ENCODE measurements around the gene AMDHD2.
A peak's percentile ranks its signal among the peaks of the same experiment; 100 is the strongest.
"Not testable (repeated sequence)": the region's sequence is repeated elsewhere in the genome, so short reads cannot be mapped to it uniquely, and the experiment has no call there.

Gene AMDHD2

DNA sequence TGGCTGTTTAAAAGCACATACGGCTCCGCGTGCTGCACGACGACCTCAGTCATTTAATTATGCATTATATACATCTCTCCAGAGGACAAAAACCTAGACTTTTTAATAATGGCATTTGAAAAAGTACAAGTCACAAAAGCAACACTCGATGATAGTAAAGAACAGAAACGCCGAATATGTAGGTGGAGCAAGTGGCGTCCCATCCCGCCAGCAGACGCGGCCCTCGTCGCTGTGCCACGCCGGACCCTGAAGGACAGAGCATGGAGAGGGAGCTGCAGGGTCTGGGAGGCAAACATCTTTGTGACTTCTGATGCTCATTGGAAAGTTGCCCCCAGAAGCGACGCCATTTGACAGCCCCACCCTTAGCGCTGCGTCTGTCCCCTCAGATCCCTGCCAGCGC is 55.7 kb downstream of the AMDHD2 start:
- H3K27ac ChIP-seq (ENCODE audit: insufficient read depth in 1 of 2, low read depth in 1 of 2, low read length in 2 of 2, poor library complexity in 1 of 2, severe bottlenecking in 2 of 2); H3K27me3 ChIP-seq (replicated peaks in 2 of 5; ENCODE audit: control insufficient read depth in 4 of 5, insufficient read depth in 5 of 5, low read length in 4 of 5); H3K4me3 ChIP-seq (ENCODE audit: control insufficient read depth in 1 of 7, extremely low read depth in 1 of 7, insufficient read depth in 4 of 7, low read depth in 2 of 7, low read length in 6 of 7); H3K4me1 ChIP-seq (ENCODE audit: control extremely low read depth in 1 of 4, control insufficient read depth in 4 of 4, insufficient read depth in 4 of 4, low read length in 3 of 4); POLR2A ChIA-PET; CTCF ChIA-PET; H3K36me3 ChIP-seq (ENCODE audit: control insufficient read depth in 4 of 4, insufficient read depth in 4 of 4, low read length in 3 of 4); DNase-seq; H3K9me3 ChIP-seq (ENCODE audit: control extremely low read depth in 1 of 5, control insufficient read depth in 4 of 5, insufficient read depth in 2 of 5, low read depth in 1 of 5, low read length in 4 of 5): not testable (repeated sequence)
- WGBS (ENCODE audit: insufficient coverage), result no CpG with 5 or more reads among the region's 21 CpGs

DNA sequence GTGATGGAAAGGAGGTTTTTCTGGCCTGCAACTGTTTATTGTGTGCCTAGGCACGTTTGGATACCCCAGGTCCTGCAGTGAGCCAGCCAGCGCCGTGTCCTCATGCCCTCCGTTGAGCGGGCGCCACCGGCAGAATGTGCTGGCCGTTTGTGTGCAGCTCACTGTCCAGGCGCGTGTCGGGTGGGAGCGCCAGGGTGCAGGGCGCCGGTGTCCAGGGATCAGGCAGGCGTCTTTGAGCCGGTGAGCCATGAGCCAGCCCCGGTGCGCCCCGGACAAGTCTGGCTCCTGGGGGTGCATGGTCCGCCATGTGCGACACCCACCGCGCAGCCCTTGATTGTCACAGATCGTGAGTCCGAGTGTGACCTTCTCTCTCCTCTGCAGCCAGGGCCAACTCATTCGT is 56.9 kb downstream of the AMDHD2 start:
- H3K4me3 ChIP-seq (ENCODE audit: control insufficient read depth in 1 of 7, extremely low read depth in 1 of 7, insufficient read depth in 4 of 7, low read depth in 2 of 7, low read length in 6 of 7); H3K4me1 ChIP-seq (ENCODE audit: control extremely low read depth in 1 of 4, control insufficient read depth in 4 of 4, insufficient read depth in 4 of 4, low read length in 3 of 4); DNase-seq; H3K9me3 ChIP-seq (ENCODE audit: control extremely low read depth in 1 of 5, control insufficient read depth in 4 of 5, insufficient read depth in 2 of 5, low read depth in 1 of 5, low read length in 4 of 5); POLR2A ChIA-PET; CTCF ChIA-PET; H3K36me3 ChIP-seq (ENCODE audit: control insufficient read depth in 4 of 4, insufficient read depth in 4 of 4, low read length in 3 of 4); H3K27ac ChIP-seq (ENCODE audit: insufficient read depth in 1 of 2, low read depth in 1 of 2, low read length in 2 of 2, poor library complexity in 1 of 2, severe bottlenecking in 2 of 2); H3K27me3 ChIP-seq (replicated peaks in 2 of 5; ENCODE audit: control insufficient read depth in 4 of 5, insufficient read depth in 5 of 5, low read length in 4 of 5): not testable (repeated sequence)
- WGBS (ENCODE audit: insufficient coverage), result no CpG with 5 or more reads among the region's 26 CpGs

DNA sequence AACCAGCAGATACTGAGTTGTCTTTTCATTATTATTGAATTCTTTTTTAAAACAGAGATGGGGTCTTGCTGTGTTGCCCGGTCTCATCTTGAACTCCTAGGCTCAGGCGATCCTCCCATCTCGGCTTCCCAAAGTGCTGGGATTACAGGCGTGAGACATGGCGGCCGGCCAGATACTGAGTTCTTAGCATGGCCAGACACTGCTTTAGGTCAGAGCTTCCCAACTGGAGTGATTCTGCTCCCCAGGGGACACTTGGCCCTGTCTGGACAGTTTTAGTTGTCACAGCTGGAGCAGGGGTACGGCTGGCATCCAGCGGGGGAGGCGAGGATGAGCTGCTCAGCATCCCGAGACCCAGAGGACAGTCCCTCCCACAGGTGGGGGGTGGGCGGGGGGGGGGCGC is 58.7 kb downstream of the AMDHD2 start:
- H3K27me3 ChIP-seq (replicated peaks in 2 of 5; ENCODE audit: control insufficient read depth in 4 of 5, insufficient read depth in 5 of 5, low read length in 4 of 5); CTCF ChIA-PET; POLR2A ChIA-PET; H3K36me3 ChIP-seq (ENCODE audit: control insufficient read depth in 4 of 4, insufficient read depth in 4 of 4, low read length in 3 of 4); H3K27ac ChIP-seq (ENCODE audit: insufficient read depth in 1 of 2, low read depth in 1 of 2, low read length in 2 of 2, poor library complexity in 1 of 2, severe bottlenecking in 2 of 2); DNase-seq; H3K9me3 ChIP-seq (ENCODE audit: control extremely low read depth in 1 of 5, control insufficient read depth in 4 of 5, insufficient read depth in 2 of 5, low read depth in 1 of 5, low read length in 4 of 5); H3K4me1 ChIP-seq (ENCODE audit: control extremely low read depth in 1 of 4, control insufficient read depth in 4 of 4, insufficient read depth in 4 of 4, low read length in 3 of 4); H3K4me3 ChIP-seq (ENCODE audit: control insufficient read depth in 1 of 7, extremely low read depth in 1 of 7, insufficient read depth in 4 of 7, low read depth in 2 of 7, low read length in 6 of 7): not testable (repeated sequence)
- no CpG with 5 or more reads among the region's 12 CpGs for WGBS (ENCODE audit: insufficient coverage)

DNA sequence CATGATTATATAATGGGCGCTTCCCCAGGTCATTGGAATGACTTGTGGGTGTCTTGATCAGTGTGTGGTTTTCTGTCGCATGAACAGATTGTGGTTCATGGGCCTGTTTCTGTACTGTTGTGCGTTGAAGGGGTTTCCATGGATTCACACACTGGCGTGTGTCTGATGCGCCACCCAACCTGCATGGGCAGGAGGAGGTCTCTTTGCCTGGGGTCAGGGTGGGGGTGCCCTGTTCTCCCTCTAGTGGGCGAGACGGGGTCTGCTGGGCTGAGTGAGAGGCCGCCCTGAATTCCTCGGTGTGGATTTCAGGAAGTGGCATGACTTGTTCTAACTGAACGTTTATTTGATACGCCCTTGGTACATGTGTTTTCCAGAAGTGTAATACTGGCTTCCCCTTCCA is 60.0 kb downstream of the AMDHD2 start:
- POLR2A ChIA-PET; H3K4me3 ChIP-seq (ENCODE audit: control insufficient read depth in 1 of 7, extremely low read depth in 1 of 7, insufficient read depth in 4 of 7, low read depth in 2 of 7, low read length in 6 of 7); H3K9me3 ChIP-seq (ENCODE audit: control extremely low read depth in 1 of 5, control insufficient read depth in 4 of 5, insufficient read depth in 2 of 5, low read depth in 1 of 5, low read length in 4 of 5); H3K27me3 ChIP-seq (replicated peaks in 2 of 5; ENCODE audit: control insufficient read depth in 4 of 5, insufficient read depth in 5 of 5, low read length in 4 of 5); H3K36me3 ChIP-seq (ENCODE audit: control insufficient read depth in 4 of 4, insufficient read depth in 4 of 4, low read length in 3 of 4); CTCF ChIA-PET; H3K4me1 ChIP-seq (ENCODE audit: control extremely low read depth in 1 of 4, control insufficient read depth in 4 of 4, insufficient read depth in 4 of 4, low read length in 3 of 4); H3K27ac ChIP-seq (ENCODE audit: insufficient read depth in 1 of 2, low read depth in 1 of 2, low read length in 2 of 2, poor library complexity in 1 of 2, severe bottlenecking in 2 of 2): not testable (repeated sequence)
- WGBS (ENCODE audit: insufficient coverage), result no CpG with 5 or more reads among the region's 11 CpGs
- DNase-seq, result peak; percentile 81 to 92 (median 90)

DNA sequence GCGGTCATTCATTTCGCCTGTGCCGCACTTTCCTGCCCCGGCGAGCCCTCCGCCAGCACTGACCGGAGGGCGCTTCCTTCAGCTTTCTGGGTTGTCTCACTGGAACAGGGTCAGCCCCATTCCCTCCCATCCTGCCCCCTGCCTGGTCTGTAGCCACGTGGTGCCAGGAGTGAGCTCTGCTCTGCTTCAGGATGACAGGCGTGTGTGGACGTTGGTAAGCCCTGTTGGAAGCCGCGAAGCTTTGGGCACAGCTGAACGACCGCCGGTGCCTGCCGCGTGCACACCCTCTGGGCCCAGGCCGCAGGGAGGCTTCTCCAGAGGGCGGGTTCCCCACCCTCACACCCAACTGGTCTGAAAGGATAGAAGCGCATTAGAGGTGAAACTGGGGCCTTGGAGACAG is 60.6 kb downstream of the AMDHD2 start:
- H3K4me3 ChIP-seq (ENCODE audit: control insufficient read depth in 1 of 7, extremely low read depth in 1 of 7, insufficient read depth in 4 of 7, low read depth in 2 of 7, low read length in 6 of 7); CTCF ChIA-PET; H3K27ac ChIP-seq (ENCODE audit: insufficient read depth in 1 of 2, low read depth in 1 of 2, low read length in 2 of 2, poor library complexity in 1 of 2, severe bottlenecking in 2 of 2); DNase-seq; H3K27me3 ChIP-seq (replicated peaks in 2 of 5; ENCODE audit: control insufficient read depth in 4 of 5, insufficient read depth in 5 of 5, low read length in 4 of 5); H3K9me3 ChIP-seq (ENCODE audit: control extremely low read depth in 1 of 5, control insufficient read depth in 4 of 5, insufficient read depth in 2 of 5, low read depth in 1 of 5, low read length in 4 of 5); H3K4me1 ChIP-seq (ENCODE audit: control extremely low read depth in 1 of 4, control insufficient read depth in 4 of 4, insufficient read depth in 4 of 4, low read length in 3 of 4); POLR2A ChIA-PET: not testable (repeated sequence)
- WGBS (ENCODE audit: insufficient coverage), result no CpG with 5 or more reads among the region's 21 CpGs
- H3K36me3 ChIP-seq (ENCODE audit: control insufficient read depth in 4 of 4, insufficient read depth in 4 of 4, low read length in 3 of 4), result peaks cover 0 to 13% (median 9%) of the 10 kb centered on the region in 4 experiments
